Endothelial cell (in vitro differentiated cells): ENCODE data around the gene NHS. TPM values are rescaled to one million over a fixed set of nuclear protein-coding genes. Genes with fewer than 3 reads are reported as not detected.

Source experiments
- DNase-seq: peaks from one replicate; pipeline ENCODE4 v3.0.0; 2021; ENCODE audit warnings: low spot score
- H3K27ac Mint-ChIP-seq: one replicate; pipeline ENCODE4 v1.8.0; 2021; ENCODE audit warnings: mixed read lengths, inconsistent platforms; ENCODE audit not compliant: unreplicated experiment
- H3K27me3 Mint-ChIP-seq: one replicate; pipeline ENCODE4 v1.8.0; 2021; ENCODE audit warnings: mild to moderate bottlenecking, moderate library complexity, mixed read lengths, inconsistent platforms; ENCODE audit not compliant: unreplicated experiment
- H3K36me3 Mint-ChIP-seq: one replicate; pipeline ENCODE4 v1.8.0; 2021; ENCODE audit warnings: mild to moderate bottlenecking, low read depth, mixed read lengths, inconsistent platforms; ENCODE audit not compliant: unreplicated experiment
- H3K4me1 Mint-ChIP-seq: one replicate; pipeline ENCODE4 v1.8.0; 2021; ENCODE audit warnings: mild to moderate bottlenecking, mixed read lengths, inconsistent platforms; ENCODE audit not compliant: unreplicated experiment
- H3K4me3 Mint-ChIP-seq: one replicate; pipeline ENCODE4 v1.8.0; 2021; ENCODE audit warnings: mild to moderate bottlenecking, mixed read lengths, inconsistent platforms; ENCODE audit not compliant: unreplicated experiment
- H3K9me3 Mint-ChIP-seq: one replicate; pipeline ENCODE4 v1.8.0; 2021; ENCODE audit warnings: mixed read lengths, inconsistent platforms; ENCODE audit not compliant: unreplicated experiment
- total RNA-seq: library from RNA; stranded (reverse); fragmentation: NEBNext Ultra II Directional; extraction: Animal tissue kit (Norgen Biotek cat#: 25700); gene quantifications from one replicate; pipeline ENCODE4 v1.2.1, GENCODE V29; 2021; ENCODE audit not compliant: unreplicated experiment
- TF ChIP-seq, protein P1 (sequence below): fragments of 200-600 bp; sonication (generic); IDR thresholded peaks from one replicate; pipeline ENCODE4 v1.5.0; 2021; ENCODE audit warnings: antibody characterized with exemption; ENCODE audit not compliant: unreplicated experiment

The NHS gene
- total RNA-seq, 1 donor from 2014 or later, result 5.3 TPM

DNA sequence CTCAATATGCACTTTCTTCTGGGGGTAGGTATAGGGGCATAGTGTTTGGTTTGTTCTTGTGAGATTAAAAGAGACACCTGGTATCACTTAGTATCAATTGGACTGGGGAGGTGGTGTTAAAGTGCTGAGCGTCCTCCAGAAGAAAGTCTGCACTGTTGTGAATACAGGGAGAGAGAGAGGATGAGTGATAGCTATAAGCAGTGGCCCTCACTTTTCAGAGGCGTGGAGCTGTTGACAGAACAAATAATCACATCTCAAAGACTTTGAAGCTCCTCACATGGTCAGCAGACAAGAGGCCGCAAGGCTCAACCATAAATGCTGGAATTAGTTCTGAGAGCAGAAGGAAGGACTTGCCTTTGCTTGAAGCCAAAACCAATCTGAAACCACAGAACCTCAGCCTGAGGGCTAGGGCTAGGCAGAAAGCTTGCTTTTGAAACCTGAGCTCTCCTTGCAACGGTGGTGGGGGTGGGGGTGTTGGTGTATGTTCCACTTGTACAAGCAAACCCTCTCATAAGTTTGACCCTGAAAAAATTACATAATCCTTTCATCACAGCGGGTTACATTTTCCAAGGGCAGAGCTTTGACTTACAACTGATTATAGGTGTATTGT, 239.1 kb downstream of the NHS start:
- H3K36me3 Mint-ChIP-seq, result no peaks in the 10 kb centered on the region

DNA sequence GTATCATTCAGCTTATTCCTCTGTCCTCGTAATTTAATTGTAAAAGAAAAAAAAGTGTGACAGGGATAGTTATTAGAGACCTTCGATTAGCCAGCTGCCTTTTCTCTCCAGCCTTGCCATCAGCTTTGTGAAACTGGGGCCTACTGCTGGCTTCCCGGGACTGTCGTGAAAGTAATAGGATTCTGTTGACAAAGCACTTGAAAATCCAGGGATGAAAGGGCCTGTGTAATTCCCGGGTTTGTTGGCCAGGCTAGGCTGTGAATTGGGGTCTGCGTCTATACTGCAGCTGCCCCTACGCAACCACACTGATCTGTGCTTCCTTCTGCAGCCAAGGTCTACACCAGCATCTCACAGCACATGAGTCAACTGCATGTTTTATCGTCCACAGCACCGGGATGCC, 241.9 kb downstream of the NHS start:
- Mint-ChIP-seq H3K9me3 (no peaks in the 10 kb centered on the region), H3K27ac (no peak overlapping the region), H3K4me3 (no peak overlapping the region), H3K27me3 (peaks cover 4% of the 10 kb centered on the region), H3K4me1 (no peaks in the 10 kb centered on the region), H3K36me3 (no peaks in the 10 kb centered on the region)
- TF ChIP-seq, protein P1, sequence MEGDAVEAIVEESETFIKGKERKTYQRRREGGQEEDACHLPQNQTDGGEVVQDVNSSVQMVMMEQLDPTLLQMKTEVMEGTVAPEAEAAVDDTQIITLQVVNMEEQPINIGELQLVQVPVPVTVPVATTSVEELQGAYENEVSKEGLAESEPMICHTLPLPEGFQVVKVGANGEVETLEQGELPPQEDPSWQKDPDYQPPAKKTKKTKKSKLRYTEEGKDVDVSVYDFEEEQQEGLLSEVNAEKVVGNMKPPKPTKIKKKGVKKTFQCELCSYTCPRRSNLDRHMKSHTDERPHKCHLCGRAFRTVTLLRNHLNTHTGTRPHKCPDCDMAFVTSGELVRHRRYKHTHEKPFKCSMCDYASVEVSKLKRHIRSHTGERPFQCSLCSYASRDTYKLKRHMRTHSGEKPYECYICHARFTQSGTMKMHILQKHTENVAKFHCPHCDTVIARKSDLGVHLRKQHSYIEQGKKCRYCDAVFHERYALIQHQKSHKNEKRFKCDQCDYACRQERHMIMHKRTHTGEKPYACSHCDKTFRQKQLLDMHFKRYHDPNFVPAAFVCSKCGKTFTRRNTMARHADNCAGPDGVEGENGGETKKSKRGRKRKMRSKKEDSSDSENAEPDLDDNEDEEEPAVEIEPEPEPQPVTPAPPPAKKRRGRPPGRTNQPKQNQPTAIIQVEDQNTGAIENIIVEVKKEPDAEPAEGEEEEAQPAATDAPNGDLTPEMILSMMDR, result no peak
- DNase-seq, result no peak

More for the DNA sequence above, 239.1 kb downstream of the NHS start:
- Mint-ChIP-seq H3K4me3 (no peak overlapping the region), H3K27me3 (no peaks in the 10 kb centered on the region), H3K27ac (no peak overlapping the region), H3K4me1 (no peaks in the 10 kb centered on the region), H3K9me3 (no peaks in the 10 kb centered on the region)
- DNase-seq, result no peak
- TF ChIP-seq, protein P1, result no peak

DNA sequence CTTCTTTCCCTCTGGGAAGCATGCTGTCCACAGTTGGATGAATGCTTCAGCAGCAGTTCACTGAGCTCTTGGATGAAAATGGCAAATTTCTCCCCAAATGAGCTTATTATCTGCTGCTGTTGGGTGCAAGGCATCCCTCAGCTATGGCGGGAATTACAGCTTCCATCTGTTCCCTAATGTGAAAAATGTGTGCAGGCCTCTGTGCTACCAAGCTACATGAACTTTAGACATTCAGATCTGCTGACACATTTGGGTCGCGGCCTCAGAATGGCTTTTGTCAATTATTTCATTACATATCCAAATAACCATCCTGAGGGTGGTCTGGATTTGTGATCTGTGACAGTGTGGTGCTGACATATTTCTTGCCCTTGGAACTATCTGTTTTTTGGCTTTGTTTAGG, 242.8 kb downstream of the NHS start:
- Mint-ChIP-seq H3K36me3 (no peaks in the 10 kb centered on the region), H3K4me3 (no peak overlapping the region), H3K4me1 (no peaks in the 10 kb centered on the region), H3K27me3 (peaks cover 4% of the 10 kb centered on the region), H3K27ac (no peak overlapping the region), H3K9me3 (no peaks in the 10 kb centered on the region)
- TF ChIP-seq, protein P1, result no peak
- DNase-seq, result no peak

DNA sequence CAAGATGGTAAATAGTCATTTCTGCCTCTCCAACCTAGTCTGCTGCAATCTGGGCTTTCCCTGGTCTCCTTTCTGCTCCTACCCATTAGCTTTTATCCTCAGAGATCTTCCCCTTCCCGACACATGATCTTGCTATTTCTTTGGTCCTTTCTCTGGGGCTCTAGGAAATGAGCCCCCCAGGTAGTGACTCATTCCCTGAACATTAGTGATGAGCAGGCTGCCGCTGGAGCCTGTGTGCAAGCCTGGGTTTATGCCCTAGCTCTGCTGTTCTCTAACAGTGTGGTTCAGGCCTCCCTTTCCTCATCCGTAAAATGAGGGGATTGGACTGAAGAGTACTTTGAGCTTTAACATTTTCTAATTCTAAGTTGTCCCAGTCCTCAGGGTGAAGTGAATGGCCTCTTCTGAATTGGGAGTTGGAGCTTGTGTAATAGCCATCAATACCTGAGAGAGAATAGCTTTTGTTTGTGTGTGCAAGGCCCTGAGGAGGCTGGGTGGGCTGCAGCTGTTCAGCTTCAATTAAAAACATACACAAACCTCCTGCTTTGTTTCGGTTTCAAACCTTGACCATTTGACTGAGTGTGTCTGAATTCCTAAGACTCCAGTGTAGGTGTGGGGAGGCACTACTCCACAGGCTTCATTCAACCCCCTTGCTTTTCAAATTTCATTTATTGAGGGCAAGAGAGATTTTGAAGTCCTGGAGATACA, 246.7 kb downstream of the NHS start:
- Mint-ChIP-seq H3K4me1 (no peaks in the 10 kb centered on the region), H3K27ac (no peak overlapping the region), H3K9me3 (no peaks in the 10 kb centered on the region), H3K4me3 (no peak overlapping the region), H3K27me3 (peaks cover 5% of the 10 kb centered on the region), H3K36me3 (no peaks in the 10 kb centered on the region)
- TF ChIP-seq, protein P1, result no peak
- no peak for DNase-seq

DNA sequence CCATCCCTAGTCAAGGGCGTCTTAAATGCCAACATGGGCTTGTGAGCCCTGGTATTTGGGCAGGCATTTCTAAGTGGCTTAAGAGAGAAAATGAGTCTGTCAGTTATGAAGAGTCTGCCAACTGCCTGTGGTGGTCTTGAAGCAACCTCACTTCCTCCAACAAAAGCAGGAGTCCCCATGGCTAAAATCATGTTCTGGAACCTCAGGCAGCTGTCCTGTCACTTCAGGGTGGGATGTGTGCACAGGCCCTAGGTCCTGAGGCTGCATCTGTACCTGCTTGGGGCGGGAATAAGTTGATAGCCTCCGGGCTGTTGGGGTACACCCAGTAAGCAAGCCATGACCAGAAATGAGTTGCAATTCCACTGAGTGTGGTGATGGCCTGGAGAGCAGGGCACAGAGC, 247.3 kb downstream of the NHS start:
- TF ChIP-seq, protein P1, result no peak
- Mint-ChIP-seq H3K4me3 (no peak overlapping the region), H3K27me3 (peaks cover 5% of the 10 kb centered on the region), H3K9me3 (no peaks in the 10 kb centered on the region), H3K4me1 (no peaks in the 10 kb centered on the region), H3K27ac (no peak overlapping the region), H3K36me3 (no peaks in the 10 kb centered on the region)
- DNase-seq, result no peak
